ENCODE data around the gene ZCCHC10.
"Not testable (repeated sequence)": the region's sequence is repeated elsewhere in the genome, so short reads cannot be mapped to it uniquely, and the experiment has no call there.

GRCh38 chr5:132961123-132961815 lies 65.1 kb downstream of the ZCCHC10 start:
- not testable (repeated sequence) for TF ChIP-seq CTCF (IDR thresholded peaks at IDR 0.05); ZFX (IDR thresholded peaks at IDR 0.05; ENCODE audit: borderline replicate concordance)
